Measurements from ENCODE around the gene SERPINE2. TPM values are rescaled to one million over a fixed set of nuclear protein-coding genes. Genes with fewer than 3 reads are reported as not detected.
A peak's percentile ranks its signal among the peaks of the same experiment; 100 is the strongest.

Gene SERPINE2
- polyA plus RNA-seq, 3 donors: 118 to 171 (median 121) TPM

DNA sequence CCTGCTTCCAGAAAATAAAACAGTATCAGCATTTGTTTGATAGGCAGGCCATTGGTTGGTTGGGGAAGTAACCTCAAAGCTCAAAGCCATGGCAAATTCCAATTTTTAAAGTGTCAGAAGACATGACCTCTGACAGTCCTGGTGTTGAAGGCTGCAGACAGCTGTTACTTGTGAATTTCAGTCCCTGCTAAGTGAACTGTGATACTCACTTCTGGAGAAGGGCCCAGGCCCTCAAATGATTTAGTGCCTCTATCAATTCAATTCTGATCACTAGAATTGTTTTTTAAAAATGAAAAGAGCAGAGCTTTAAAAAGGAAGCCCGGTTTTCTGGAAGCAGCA, 58.7 kb downstream of the SERPINE2 start:
- DNase-seq (ENCODE audit: low read depth in 3 of 3, low spot score in 2 of 3): no peak

DNA sequence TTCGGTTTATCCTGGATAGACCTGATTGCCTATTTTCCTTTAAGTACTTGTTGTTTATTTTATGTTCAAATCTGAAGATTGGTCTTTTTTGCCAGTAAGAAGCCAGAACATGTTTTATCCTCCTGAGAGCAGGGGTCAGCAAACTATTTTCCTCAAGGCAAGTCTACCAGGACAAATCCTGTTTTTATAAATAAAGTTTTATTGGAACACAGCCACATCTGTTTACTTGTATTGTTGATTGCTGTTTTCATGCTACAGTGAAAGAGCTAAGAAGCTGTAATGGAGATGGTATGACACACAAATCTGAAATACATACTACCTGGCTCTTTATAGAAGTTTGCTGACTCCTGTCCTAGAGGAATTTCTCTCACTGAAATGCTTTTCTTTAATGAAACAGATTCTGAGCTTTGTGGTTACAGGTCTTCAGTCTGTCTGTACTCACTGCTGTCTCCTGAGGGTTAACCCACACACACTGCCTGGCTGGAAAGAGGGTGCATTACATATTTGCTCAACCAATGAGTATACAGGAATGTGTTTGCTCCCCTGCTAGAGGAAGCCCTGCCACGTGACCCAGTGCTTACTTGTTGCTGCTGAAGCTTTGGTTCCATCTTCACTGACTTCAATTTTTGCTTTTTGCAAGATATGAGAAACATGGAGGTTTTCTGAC, 59.2 kb downstream of the SERPINE2 start:
- no peak for DNase-seq (ENCODE audit: low read depth in 3 of 3, low spot score in 2 of 3)

DNA sequence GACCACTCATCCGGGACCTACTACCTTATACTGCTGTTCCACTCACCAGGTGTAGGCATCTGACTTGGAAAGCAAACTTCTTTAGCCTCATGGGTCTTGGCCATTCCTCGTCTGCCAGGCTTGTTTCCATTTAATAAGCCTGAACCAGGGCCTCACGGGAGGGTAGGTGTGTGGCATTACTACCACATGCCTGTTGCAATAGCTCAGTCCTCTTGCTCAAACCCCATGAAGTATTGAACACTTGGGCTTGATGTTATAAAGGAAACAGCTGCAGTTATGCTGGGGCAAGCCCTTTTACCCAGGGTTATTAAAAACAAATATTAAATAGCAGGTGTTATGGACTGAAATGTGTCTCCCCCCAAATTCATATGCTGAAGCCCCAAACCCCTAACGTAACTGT, 60.6 kb downstream of the SERPINE2 start:
- no peak for DNase-seq (ENCODE audit: low read depth in 3 of 3, low spot score in 2 of 3)

DNA sequence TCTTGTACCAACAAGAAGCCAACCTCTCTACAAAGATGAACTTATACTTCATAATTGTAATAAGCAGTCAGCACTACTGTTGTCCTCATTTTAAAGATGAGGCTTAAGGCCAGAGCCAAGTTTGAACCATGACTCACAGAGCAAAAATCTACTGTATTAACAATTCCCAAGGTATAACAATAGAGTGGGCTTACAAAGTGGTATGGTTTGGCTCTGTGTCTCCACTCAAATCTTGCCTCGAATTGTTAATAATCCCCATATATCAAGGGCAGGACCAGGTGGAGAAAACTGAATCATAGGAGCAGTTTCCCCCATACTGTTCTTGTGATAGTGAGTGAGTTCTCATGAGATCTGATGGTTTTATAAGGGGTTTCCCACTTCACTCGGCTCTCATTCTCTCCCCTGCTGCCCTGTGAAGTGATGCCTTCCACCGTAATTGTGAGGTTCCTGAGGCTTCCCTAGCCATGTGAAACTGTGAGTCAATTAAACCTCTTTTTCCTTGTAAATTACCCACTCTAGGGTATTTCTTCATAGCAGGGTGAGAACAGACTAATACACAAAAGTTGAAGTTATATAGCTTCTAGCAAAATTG, 62.4 kb downstream of the SERPINE2 start:
- no peak for DNase-seq (ENCODE audit: low read depth in 3 of 3, low spot score in 2 of 3)

DNA sequence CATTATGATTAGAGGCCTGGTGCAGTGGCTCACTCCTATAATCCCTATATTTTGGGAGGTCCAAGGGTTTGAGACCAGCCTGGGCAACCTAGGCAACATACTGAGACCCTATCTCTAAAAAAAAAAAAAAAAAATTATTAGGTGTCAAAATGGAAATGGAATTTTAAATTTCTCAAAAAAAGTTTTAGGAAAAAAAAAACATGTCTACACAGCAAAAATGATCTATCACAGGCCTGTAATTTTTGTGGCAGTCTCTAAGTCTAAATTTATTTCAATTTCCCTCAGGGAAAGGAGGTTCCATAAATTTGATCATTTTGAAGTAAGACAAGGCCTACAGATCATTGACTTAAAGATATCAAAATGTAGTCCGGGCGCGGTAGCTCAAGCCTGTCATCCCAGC, 65.5 kb downstream of the SERPINE2 start:
- no peak for DNase-seq (ENCODE audit: low read depth in 3 of 3, low spot score in 2 of 3)

DNA sequence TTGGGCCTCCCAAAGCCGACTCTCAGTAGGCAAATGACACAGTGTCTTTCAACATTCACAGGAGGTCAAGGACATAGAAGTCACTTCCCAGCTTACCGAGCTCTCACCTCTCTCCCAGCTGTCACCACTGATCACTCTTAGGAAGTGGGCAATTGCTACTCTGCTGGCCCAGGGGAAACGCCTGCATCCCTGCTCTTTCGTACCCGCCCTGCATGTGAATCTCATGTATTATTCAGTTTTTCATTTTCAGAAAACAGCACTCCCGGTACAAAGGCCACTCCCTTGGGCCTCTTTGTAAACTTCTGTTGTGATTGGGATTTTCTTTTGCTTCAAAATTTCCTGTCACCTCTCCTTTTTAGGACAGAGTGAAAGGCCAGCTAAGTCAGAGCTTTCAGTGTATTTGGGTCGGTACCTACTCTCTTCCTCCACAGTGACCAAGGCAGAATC, 66.4 kb downstream of the SERPINE2 start:
- no peak for DNase-seq (ENCODE audit: low read depth in 3 of 3, low spot score in 2 of 3)

DNA sequence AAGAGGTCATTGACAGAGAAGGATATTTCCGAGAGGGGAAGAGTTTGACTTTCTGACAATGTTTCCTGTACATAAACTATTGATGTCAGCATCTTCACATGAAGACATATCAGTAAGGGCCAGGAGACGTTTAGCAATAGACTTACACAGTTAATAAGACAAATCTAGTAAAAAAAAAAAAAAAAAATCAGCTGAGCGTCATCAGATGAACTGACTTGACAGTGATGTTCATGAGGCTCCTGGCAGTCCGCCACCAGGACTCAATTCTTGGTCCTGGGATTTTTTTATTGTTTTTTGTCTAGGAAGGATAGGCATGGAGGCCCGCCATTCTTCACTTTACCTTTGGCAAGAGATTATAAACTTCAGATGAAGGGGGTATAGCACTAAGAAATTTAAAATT, 67.4 kb downstream of the SERPINE2 start:
- DNase-seq (ENCODE audit: low read depth in 3 of 3, low spot score in 2 of 3): no peak

DNA sequence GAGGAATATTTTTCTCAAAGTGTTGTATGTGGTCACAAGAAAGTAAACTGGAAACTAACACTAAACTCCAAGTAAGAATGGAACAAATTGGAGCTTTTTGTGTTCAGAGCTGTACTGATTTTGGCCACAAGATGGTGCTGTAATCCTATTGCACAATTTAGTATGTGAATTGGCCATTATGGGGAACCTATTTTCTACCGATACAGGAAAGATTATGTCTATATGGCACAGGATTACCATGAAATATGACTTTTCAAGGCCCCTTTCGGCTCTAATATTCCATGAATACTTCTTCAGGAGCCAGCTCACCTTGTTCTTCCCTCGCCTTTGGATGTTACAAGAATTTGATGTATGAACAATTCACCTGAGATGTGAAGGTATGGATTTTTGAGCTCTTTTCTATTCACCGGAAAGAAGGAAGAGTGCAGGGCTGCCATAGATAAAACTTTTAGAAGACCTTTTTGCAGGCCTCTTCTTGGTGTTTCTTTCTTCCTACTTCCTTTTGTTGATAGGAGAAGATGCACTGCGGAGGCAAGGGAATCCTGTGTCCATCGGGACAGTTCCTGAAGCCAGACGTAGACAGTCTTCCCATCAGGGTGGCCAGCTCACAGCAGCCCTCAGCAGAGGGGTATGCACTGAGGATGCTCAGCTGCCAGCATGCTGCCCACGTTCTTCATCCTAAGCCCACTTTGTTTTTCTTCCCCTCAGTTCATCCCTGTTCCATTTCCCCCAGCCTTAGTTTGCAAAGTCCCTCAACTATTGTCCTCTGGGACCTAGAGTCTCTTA, 68.5 kb downstream of the SERPINE2 start:
- DNase-seq (ENCODE audit: low read depth in 3 of 3, low spot score in 2 of 3): no peak

DNA sequence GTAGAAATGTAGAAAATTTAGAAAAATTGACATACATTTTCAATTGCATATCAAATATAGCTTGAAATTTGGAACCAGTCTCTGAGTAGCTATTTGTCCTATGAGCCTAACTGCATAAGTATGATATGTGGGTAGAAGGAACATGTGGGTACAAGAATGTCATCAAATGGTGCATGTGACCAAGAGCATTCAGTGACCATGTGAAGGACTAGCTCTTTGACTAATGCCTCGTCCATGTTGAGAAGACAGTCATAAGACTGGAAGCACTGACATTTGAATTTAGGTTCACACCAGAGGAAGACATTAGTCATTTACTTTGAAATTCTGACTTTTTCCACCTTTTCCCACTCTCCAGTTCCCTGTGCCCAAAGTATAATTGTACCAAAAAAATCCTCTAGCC, 69.2 kb downstream of the SERPINE2 start:
- no peak for DNase-seq (ENCODE audit: low read depth in 3 of 3, low spot score in 2 of 3)

DNA sequence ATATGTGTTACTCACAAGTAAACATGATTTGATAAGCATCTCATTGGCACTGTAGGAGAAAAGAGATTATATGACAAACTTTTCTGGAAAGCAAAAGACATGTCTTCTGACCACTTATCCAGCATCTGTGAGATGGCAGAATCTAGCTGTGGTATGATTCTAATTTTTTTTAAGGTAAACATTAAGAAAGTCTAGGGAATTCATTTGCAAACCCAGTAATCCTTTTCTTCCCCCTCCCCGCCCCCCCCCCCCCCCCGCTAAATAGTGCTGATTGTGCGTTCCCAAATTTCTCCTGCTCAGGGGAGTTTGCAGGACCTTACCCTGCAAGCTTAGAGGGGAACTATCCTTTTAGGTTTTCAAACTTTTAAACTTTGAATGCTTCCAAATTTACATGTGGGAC, 69.8 kb downstream of the SERPINE2 start:
- no peak for DNase-seq (ENCODE audit: low read depth in 3 of 3, low spot score in 2 of 3)

DNA sequence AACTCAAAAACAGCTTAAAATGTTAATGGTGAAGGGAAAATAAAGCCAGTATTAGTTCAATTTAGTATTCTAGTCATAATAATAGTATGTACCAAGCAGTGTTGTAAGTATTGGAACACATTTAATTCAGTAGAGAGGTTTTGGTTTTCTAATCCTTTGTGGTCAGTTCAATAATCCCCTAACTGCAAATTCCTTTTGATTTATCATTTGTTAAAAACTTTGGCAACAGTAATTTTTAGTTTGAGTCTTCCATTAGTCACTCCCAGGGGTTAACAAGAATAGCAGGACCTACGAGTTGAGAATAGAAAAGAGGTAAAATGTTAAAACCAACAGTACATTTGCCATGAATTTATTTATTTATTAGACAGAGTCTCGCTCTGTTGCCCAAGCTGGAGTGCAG, 71.1 kb downstream of the SERPINE2 start:
- DNase-seq (ENCODE audit: low read depth in 3 of 3, low spot score in 2 of 3): no peak

DNA sequence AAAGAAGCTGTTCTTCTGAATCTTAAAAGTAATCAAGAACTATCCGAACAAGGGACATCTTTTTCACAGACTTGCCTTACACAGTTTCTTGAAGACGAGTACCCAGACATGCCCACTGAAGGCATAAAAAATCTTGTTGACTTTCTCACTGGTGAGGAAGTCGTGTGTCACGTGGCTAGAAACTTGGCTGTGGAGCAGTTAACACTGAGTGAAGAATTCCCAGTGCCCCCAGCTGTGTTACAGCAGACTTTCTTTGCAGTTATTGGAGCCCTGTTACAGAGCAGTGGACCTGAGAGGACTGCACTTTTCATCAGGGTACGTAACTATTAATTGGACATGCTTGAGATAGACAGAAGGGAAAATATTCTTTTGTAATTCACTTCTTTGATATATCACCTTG, 79.4 kb downstream of the SERPINE2 start:
- no peak for DNase-seq (ENCODE audit: low read depth in 3 of 3, low spot score in 2 of 3)

DNA sequence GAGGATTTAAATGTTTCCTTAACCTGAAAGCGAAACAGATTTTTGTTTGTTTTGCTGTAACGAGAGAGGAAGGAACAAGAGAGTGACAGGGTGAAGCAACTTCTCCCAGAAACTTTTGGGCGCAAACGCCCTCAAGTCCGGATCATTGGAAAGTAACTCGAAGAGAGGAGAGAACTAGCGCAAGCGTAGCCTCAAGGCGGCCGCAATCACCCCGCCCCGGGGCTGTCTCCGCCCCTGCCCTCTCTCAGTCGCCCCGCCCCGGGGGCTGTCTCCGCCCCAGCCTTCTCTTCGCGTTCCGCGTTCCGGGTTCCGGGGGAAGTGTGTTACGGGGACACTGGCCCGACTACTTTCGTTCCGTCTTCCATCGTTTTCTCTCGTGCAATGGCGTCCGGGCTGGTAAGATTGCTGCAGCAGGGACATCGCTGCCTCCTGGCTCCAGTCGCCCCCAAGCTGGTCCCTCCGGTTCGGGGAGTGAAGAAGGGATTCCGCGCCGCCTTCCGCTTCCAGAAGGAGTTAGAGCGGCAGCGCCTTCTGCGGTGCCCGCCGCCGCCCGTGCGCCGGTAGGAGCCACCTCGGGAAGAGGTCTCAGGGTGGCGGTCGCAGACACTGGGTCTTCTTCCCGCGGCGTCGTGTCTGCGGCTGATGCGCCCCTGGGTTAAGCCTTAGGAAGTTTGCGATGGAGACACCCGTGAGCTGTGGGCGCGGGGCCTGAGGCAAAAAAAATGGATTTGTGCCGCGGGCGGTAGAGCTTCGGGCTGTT, 81.8 kb downstream of the SERPINE2 start, which contains the start of gene MRPL44:
MRPL44 (plus strand) TSS at position 372 of the 760 bp plus-strand sequence; CDS start at position 382, 10 bp downstream.
- peak; percentile 88 to 94 (median 92) for DNase-seq (ENCODE audit: low read depth in 3 of 3, low spot score in 2 of 3)

DNA sequence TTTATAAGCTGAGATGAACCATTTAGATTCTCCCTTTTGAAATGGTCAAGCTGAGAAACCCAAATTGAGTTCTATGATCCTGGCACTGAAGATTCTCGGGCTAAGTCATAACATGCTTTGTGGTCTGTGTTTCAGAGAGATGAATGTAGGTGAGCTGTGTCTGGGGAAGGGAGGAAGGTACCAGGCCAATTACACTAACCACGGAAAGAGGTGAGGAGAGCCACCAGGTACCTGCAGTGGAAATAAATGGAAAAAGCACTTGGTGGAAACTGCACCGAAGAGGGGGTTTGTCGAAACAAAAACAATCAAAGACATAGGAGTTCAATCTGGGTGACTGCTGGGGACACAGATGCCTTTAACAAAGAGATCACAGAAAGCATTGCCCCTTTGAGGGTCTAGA, 82.8 kb downstream of the SERPINE2 start:
- no peak for DNase-seq (ENCODE audit: low read depth in 3 of 3, low spot score in 2 of 3)

DNA sequence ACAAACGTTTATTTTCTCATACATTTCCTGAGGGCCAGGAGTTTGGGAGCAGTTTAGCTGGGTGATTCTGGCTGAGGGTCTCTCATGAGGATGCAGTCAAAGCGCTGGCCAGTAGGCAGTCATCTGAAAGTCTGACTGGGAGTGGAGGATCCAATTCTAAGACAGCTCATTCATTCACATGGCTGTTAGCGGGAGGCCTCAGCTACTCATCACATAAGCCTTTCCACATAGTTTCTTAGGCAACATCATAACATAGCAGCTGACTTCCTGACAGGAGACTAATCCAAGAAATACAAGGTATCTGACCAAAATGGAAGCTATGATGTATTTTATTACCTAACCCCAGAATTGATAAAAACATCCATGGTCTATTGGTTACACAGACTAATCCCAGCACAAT, 84.7 kb downstream of the SERPINE2 start:
- DNase-seq (ENCODE audit: low read depth in 3 of 3, low spot score in 2 of 3): no peak

DNA sequence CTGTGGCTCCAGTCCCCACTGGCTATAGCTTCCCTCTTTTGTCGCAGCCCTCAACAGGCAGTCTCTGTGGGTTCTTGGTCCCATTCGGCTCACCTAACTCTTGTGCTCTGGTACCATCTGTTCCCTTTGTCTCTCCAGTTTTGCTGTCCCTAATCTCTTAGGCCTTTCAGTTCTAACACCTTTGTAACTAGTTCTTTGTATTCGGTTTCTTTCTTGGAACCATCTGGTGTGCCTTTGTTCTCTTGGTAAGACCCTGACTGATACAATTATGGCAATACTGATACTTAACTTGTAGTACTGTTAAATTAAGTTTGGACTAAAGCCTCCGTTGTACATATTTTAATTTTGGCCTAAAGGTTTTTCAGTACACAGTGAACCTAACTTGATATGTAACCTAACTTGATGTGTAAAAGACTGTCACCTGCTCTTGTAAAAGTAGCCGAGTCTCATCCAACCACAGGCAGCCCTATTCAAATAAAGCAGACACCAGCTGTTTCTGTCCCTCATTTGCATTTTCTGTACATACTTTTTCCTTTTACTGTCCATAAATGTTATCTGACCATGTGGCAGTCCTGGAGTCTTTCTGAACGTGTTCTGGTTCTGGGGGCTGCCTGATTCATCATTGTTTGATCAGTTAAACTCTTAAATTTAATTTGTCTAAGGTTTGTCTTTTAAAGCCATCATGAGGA, 86.7 kb downstream of the SERPINE2 start:
- DNase-seq (ENCODE audit: low read depth in 3 of 3, low spot score in 2 of 3): no peak

DNA sequence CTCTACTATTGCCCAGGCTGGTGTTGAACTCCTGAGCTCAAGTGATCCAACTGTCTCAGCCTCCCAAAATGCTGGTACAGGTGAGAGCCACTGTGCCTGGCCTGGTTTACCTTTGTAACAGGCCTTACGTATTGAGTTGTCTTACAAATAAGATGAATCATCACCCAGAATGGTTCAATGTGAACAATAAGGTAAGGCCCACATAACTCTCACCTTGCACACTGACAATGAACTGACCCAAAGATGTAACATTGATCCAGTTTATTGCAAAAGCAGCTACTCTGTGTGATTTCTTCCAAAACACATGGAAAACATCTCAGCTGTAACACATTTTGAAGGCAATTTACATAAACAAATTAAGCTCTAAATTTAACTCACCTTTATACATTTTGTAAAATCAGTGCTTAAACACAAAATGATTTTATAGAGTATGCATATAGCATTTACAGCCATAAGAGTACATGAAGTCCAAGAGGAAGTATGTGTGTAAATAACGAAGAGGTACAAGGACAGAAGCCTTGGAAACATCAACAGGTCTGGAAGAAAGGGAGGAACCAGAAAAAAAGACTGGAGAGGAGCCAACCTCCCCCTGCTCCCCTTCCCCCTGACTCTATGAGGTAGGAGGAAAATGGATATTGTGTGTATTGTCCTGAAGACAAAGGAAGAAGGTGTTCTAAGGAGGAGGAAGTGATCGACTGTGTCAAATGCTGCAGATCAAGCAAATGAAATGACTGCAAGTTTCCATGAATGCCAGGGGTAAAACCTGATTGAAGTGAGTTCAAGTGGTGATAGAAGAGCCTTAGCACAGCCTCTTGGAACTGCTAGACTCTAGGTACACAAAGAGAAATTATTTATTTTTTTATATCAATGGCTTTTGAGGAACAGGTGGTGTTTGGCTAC, 88.4 kb downstream of the SERPINE2 start:
- DNase-seq (ENCODE audit: low read depth in 3 of 3, low spot score in 2 of 3): no peak

DNA sequence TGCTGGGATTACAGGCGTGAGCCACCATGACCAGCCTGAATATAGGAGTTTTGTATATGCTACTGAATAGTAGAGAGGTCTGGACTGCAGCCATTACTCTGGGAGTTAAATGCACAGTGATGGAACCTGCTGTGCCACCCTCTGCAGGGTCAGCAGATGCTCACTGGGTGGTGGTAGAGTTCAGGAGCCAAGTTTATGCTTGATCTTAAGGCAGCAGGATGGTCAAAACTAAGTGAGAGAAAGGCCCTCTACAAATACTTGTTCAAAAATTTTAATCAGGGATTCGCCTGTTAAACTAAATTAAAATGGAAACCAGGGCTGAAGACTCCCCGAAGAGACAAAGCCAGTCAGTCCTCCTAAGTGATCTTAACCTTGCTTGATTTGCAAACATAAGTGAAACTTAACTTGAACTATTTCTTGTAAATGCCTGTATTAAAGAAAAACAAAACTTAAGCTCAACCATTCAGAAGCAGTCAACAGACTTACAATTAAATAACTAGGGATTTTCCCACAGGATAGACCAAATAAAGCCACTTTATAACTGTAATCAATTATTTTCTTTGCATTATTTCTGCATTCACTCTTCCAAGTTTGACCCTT, 89.7 kb downstream of the SERPINE2 start:
- DNase-seq (ENCODE audit: low read depth in 3 of 3, low spot score in 2 of 3): no peak

DNA sequence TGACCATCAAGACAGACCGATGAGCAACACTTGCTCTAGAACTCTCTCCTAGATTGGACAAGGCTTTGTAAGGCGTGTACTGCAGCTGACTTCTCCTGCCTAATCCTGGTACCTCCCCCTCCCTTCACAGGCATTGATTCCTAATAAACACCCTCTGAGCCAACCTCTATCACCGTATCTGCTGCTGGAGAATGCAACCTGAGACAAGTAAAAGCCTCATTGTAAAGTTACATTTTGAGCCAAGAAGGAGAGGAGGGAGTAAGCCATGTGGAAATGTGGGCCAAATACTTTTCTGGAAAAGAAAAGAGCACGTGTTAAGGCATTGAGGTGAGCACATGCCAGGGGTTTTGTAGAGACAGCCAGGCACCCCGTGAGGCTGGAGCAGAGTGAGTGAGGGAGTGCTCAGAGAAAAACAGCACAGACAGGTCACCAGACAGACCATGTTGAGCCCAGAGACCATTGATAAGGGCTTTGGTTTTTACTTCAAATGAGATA, 91.3 kb downstream of the SERPINE2 start:
- DNase-seq (ENCODE audit: low read depth in 3 of 3, low spot score in 2 of 3): no peak

Data from right renal cortex interstitium (tissue), 3 donors.